OCI-LY7 (cell line): ENCODE results near the gene LPXN. TPM values are rescaled to one million over a fixed set of nuclear protein-coding genes. Genes with fewer than 3 reads are reported as not detected.

Experiments
- BruUV-seq: library from RNA; stranded (reverse); fragments of 400-500 nt; replicated peaks from 2 replicates; lab custom pipeline; 2021; lab: Mats Ljungman, UMichigan
- CTCF ChIA-PET: fragments of 300-600 bp; sonication (Branson Sonifier 250); formaldehyde crosslinking; loops from one replicate; lab custom pipeline; 2022; ENCODE audit warnings: antibody characterized with exemption; ENCODE audit not compliant: unreplicated experiment; lab: Charles Lee
- POLR2A ChIA-PET: fragments of 300-600 bp; sonication (Branson Sonifier 250); formaldehyde crosslinking; loops from one replicate; lab custom pipeline; 2022; ENCODE audit warnings: antibody characterized with exemption; lab: Charles Lee
- DNase-seq: peaks from one replicate; pipeline ENCODE4 v3.0.0-alpha.2; 2015; ENCODE audit warnings: low spot score
- H2AFZ ChIP-seq: fragments of 200-600 bp; sonication (generic), shearing (Covaris generic); 2 replicates; pipeline ENCODE4 v1.6.1; 2014; ENCODE audit warnings: mild to moderate bottlenecking, antibody characterized with exemption, low read length, moderate library complexity
- H3K27ac ChIP-seq: fragments of 200-600 bp; sonication (generic); 2 replicates; pipeline ENCODE4 v1.5.1; 2014; ENCODE audit warnings: mixed run types, low read depth, mild to moderate bottlenecking, moderate library complexity, low read length, inconsistent platforms; ENCODE audit not compliant: poor library complexity, severe bottlenecking
- H3K36me3 ChIP-seq: fragments of 200-600 bp; sonication (generic); 2 replicates; pipeline ENCODE4 v1.6.1; 2014; ENCODE audit warnings: mild to moderate bottlenecking, antibody characterized with exemption, low read length, moderate library complexity, mixed read lengths; ENCODE audit not compliant: insufficient read depth
- H3K4me1 ChIP-seq: fragments of 200-600 bp; sonication (generic); 2 replicates; pipeline ENCODE4 v1.5.1; 2014; ENCODE audit warnings: mild to moderate bottlenecking, low read length; ENCODE audit not compliant: insufficient read depth, poor library complexity, severe bottlenecking
- H3K4me2 ChIP-seq: fragments of 200-600 bp; sonication (generic); 2 replicates; pipeline ENCODE4 v1.6.1; 2014; ENCODE audit warnings: mild to moderate bottlenecking, low read length
- H3K4me3 ChIP-seq: fragments of 200-600 bp; sonication (generic); 2 replicates; pipeline ENCODE4 v1.5.1; 2014; ENCODE audit warnings: mild to moderate bottlenecking, low read depth, low read length; ENCODE audit not compliant: poor library complexity, severe bottlenecking
- H3K79me2 ChIP-seq: fragments of 200-600 bp; sonication (generic); 2 replicates; pipeline ENCODE4 v1.6.1; 2016; ENCODE audit warnings: low read depth, mild to moderate bottlenecking, low read length, moderate library complexity, mixed read lengths; ENCODE audit not compliant: insufficient read depth
- H3K9me2 ChIP-seq: fragments of 200-600 bp; sonication (generic); 2 replicates; pipeline ENCODE4 v1.6.1; 2016; ENCODE audit warnings: mild to moderate bottlenecking, low read length, mixed read lengths; ENCODE audit not compliant: insufficient read depth
- H3K9me3 ChIP-seq: fragments of 200-600 bp; sonication (generic); 2 replicates; pipeline ENCODE4 v1.6.1; 2014; ENCODE audit warnings: mild to moderate bottlenecking, mixed run types, low read length, mixed read lengths
- H4K20me1 ChIP-seq: fragments of 200-600 bp; sonication (generic); 2 replicates; pipeline ENCODE4 v1.6.1; 2014; ENCODE audit warnings: mild to moderate bottlenecking, antibody characterized with exemption, low read length, moderate library complexity, mixed read lengths; ENCODE audit not compliant: insufficient read depth
- CTCF ChIP-seq: fragments of 200-600 bp; sonication (generic); conservative IDR thresholded peaks from 2 replicates; pipeline ENCODE4 v1.5.1; 2014; ENCODE audit warnings: mild to moderate bottlenecking, antibody characterized with exemption, low read length, moderate library complexity, mixed read lengths
- EZH2phosphoT487 ChIP-seq: fragments of 200-600 bp; sonication (generic); IDR thresholded peaks from 2 replicates; pipeline ENCODE4 v1.6.1; 2018; ENCODE audit warnings: low read depth, borderline replicate concordance, mild to moderate bottlenecking, mixed run types, antibody characterized with exemption, low read length, moderate library complexity, mixed read lengths
- intact Hi-C: fragments of 100-400 bp; cut with micrococcal nuclease; formaldehyde crosslinking; loops from one replicate; pipeline ENCODE4 v1.10.0; 2022; ENCODE audit not compliant: unreplicated experiment
- total RNA-seq, 2 experiments: library from RNA; depleted of rRNA in 1 of 2; stranded (reverse); fragments of >200 nt in 1 of 2; shearing (Covaris generic) in 1 of 2; gene quantifications; 2 replicates each; pipeline ENCODE4 v1.2.3, GENCODE V29; 2014 to 2022

The LPXN gene
- total RNA-seq, 2 experiments from 2014 or later = 79.3 to 130 TPM

GRCh38 chr11:58578136-58578634 lies 2.5 kb upstream of the LPXN start:
- Histone ChIP-seq H3K9me3 (no peaks in the 10 kb centered on the region), H4K20me1 (peaks cover 33% of the 10 kb centered on the region), H3K36me3 (peaks cover 31% of the 10 kb centered on the region), H3K9me2 (no peaks in the 10 kb centered on the region), H3K27ac (peak overlapping the region; percentile 95), H2AFZ (peak overlapping the region; percentile 28; the same call in 1 of the 2 replicates), H3K4me2 (peak overlapping the region; percentile 96), H3K4me3 (peak overlapping the region; percentile 79), H3K79me2 (peaks cover 74% of the 10 kb centered on the region), H3K4me1 (peaks cover 44% of the 10 kb centered on the region)
- ChIA-PET CTCF (no interaction called here), POLR2A (interaction anchor here (1.3 to 2.8 kb wide), 5 partner anchors 10 to 53 kb away, joined by 4 to 12 read pairs (median 5); no protein-coding TSS in a partner anchor)
- intact Hi-C loops = loop anchor here (1.0 to 5.0 kb wide), 9 partner anchors 209 to 1251 kb away; partner anchors contain the start of genes FAM111B, OSBP, SELENOH and ZDHHC5
- TF ChIP-seq EZH2phosphoT487 = no peak
- TF ChIP-seq CTCF = no peak
- peak; percentile 97 for DNase-seq
- BruUV-seq = no TSS peak

GRCh38 chr11:58577555-58578135 lies 2.0 kb upstream of the LPXN start:
- peak overlapping the region; percentile 95 for H3K27ac ChIP-seq
- intact Hi-C loops = loop anchor here (1.0 to 5.0 kb wide), 11 partner anchors 52 to 1250 kb away; partner anchors contain the start of genes FAM111B, OSBP, SELENOH and ZDHHC5
- H3K9me2 ChIP-seq = no peaks in the 10 kb centered on the region
- H3K79me2 ChIP-seq = peaks cover 74% of the 10 kb centered on the region
- CTCF ChIA-PET = interaction anchor here (0.6 kb wide), 1 partner anchor 865 kb away, joined by 3 read pairs; the partner anchor contains the start of gene TMX2
- TF ChIP-seq EZH2phosphoT487 (no peak), CTCF (no peak)
- H2AFZ ChIP-seq = peak overlapping the region; percentile 16; the same call in 1 of the 2 replicates
- H3K4me2 ChIP-seq = peak overlapping the region; percentile 96
- peaks cover 29% of the 10 kb centered on the region for H4K20me1 ChIP-seq
- H3K4me1 ChIP-seq = peaks cover 41% of the 10 kb centered on the region
- H3K4me3 ChIP-seq = peak overlapping the region; percentile 79
- no peaks in the 10 kb centered on the region for H3K9me3 ChIP-seq
- DNase-seq = peak; percentile 94
- H3K36me3 ChIP-seq = peaks cover 29% of the 10 kb centered on the region
- BruUV-seq = no TSS peak
- POLR2A ChIA-PET = interaction anchor here (0.6 to 2.8 kb wide), 8 partner anchors 10 to 696 kb away, joined by 3 to 21 read pairs (median 5); no protein-coding TSS in a partner anchor
